ENCODE results near the gene ASMT. TPM values are rescaled to one million over a fixed set of nuclear protein-coding genes. Genes with fewer than 3 reads are reported as not detected.

The ASMT gene
- total and polyA plus RNA-seq, 2 donors (not counting 1 experiment from before 2014, with no cell fraction given), result not detected

DNA sequence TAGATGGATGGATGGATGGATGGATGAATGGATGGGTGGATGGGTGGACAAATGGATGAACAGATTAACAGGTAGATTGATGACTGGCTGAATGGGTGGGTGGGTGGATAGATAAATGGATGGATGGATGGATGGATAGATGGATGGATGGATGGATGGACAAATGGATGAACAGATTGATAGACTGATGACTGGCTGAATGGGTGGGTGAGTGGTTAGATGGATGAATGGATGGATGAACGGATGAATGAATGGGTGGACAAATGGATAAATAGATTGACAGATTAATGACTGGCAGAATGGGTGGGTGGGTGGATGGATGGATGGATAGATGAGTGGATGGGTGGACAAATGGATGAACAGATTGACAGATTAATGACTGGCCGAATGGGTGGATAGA is 37.0 kb upstream of the ASMT start:
- Histone ChIP-seq H3K4me2 (ENCODE audit: extremely low read depth, insufficient read depth, low read length) (no peak overlapping the region), H3K4me3 (replicated peaks in 1 of 4; ENCODE audit: control extremely low read depth in 1 of 4, insufficient read depth in 1 of 4, low read depth in 3 of 4, low read length in 4 of 4) (no peak overlapping the region), H3K27me3 (ENCODE audit: control insufficient read depth, insufficient read depth, low read length) (no peaks in the 10 kb centered on the region), H3K79me2 (ENCODE audit: control insufficient read depth, insufficient read depth, low read length) (no peaks in the 10 kb centered on the region), H3K9me3 (ENCODE audit: control insufficient read depth, insufficient read depth, low read depth, low read length) (no peaks in the 10 kb centered on the region), H4K20me1 (ENCODE audit: control insufficient read depth, extremely low read depth, insufficient read depth, low read length) (no peaks in the 10 kb centered on the region), H3K27ac (ENCODE audit: insufficient read depth, low read length) (no peak overlapping the region), H3K4me1 (ENCODE audit: control insufficient read depth, extremely low read depth, insufficient read depth, low read length) (no peaks in the 10 kb centered on the region), H3K36me3 (ENCODE audit: control insufficient read depth, insufficient read depth, low read length) (no peaks in the 10 kb centered on the region), H2AFZ (ENCODE audit: low read length) (no peak overlapping the region), H3K9ac (ENCODE audit: insufficient read depth, low read length) (no peak overlapping the region)
- TF ChIP-seq CTCF (conservative IDR thresholded peaks at IDR 0.05 in 1 of 2, IDR thresholded peaks at IDR 0.05 in 1 of 2; ENCODE audit: low read depth in 1 of 2, low read length in 2 of 2), result no peak
- no peak for DNase-seq (ENCODE audit: low read depth in 2 of 2)

- Histone ChIP-seq H3K27ac (ENCODE audit: insufficient read depth, low read length) (no peak overlapping the region), H3K9ac (ENCODE audit: insufficient read depth, low read length) (no peak overlapping the region), H3K4me1 (ENCODE audit: control insufficient read depth, extremely low read depth, insufficient read depth, low read length) (no peaks in the 10 kb centered on the region), H3K4me3 (replicated peaks in 1 of 4; ENCODE audit: control extremely low read depth in 1 of 4, insufficient read depth in 1 of 4, low read depth in 3 of 4, low read length in 4 of 4) (no peak overlapping the region), H4K20me1 (ENCODE audit: control insufficient read depth, extremely low read depth, insufficient read depth, low read length) (no peaks in the 10 kb centered on the region), H3K4me2 (ENCODE audit: extremely low read depth, insufficient read depth, low read length) (no peak overlapping the region), H3K27me3 (ENCODE audit: control insufficient read depth, insufficient read depth, low read length) (no peaks in the 10 kb centered on the region), H2AFZ (ENCODE audit: low read length) (no peak overlapping the region), H3K79me2 (ENCODE audit: control insufficient read depth, insufficient read depth, low read length) (no peaks in the 10 kb centered on the region), H3K9me3 (ENCODE audit: control insufficient read depth, insufficient read depth, low read depth, low read length) (no peaks in the 10 kb centered on the region), H3K36me3 (ENCODE audit: control insufficient read depth, insufficient read depth, low read length) (no peaks in the 10 kb centered on the region)
- DNase-seq (ENCODE audit: low read depth in 2 of 2), result no peak
- no peak for TF ChIP-seq CTCF (conservative IDR thresholded peaks at IDR 0.05 in 1 of 2, IDR thresholded peaks at IDR 0.05 in 1 of 2; ENCODE audit: low read depth in 1 of 2, low read length in 2 of 2)
- no peak for TF ChIP-seq EZH2 (IDR thresholded peaks at IDR 0.05; ENCODE audit: low read length, missing control alignments)
Observed at GRCh38 chrX:1578511-1579173, 36.2 kb upstream of the ASMT start.

DNA sequence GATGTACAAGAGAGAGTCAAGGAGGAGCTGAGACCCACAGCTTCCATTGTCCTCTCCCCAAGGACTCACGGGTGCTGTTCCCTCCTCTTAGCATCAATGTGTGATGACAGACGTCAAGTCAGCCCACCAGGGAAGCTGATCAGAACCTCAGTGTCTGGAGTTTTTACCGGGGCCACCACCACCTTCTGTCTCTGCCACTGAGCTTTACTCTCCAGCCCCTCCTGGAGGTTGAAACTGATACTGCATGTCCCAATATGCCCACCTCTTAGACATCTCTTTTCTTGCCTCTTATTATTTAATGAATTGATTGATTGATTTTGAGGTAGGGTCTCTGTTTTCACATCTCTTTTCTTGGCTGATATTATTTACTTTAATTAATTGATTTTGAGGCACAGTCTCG is 33.7 kb upstream of the ASMT start:
- no peaks in the 10 kb centered on the region for H3K27me3 ChIP-seq (ENCODE audit: control insufficient read depth, insufficient read depth, low read length)
- no peak overlapping the region for H3K4me2 ChIP-seq (ENCODE audit: extremely low read depth, insufficient read depth, low read length)
- H3K4me3 ChIP-seq (replicated peaks in 1 of 4; ENCODE audit: control extremely low read depth in 1 of 4, insufficient read depth in 1 of 4, low read depth in 3 of 4, low read length in 4 of 4), result no peak overlapping the region
- H3K9ac ChIP-seq (ENCODE audit: insufficient read depth, low read length), result no peak overlapping the region
- DNase-seq (ENCODE audit: low read depth in 2 of 2), result no peak
- no peaks in the 10 kb centered on the region for H3K36me3 ChIP-seq (ENCODE audit: control insufficient read depth, insufficient read depth, low read length)
- H2AFZ ChIP-seq (ENCODE audit: low read length), result no peak overlapping the region
- H4K20me1 ChIP-seq (ENCODE audit: control insufficient read depth, extremely low read depth, insufficient read depth, low read length), result no peaks in the 10 kb centered on the region
- H3K79me2 ChIP-seq (ENCODE audit: control insufficient read depth, insufficient read depth, low read length), result no peaks in the 10 kb centered on the region
- H3K4me1 ChIP-seq (ENCODE audit: control insufficient read depth, extremely low read depth, insufficient read depth, low read length), result no peaks in the 10 kb centered on the region
- H3K9me3 ChIP-seq (ENCODE audit: control insufficient read depth, insufficient read depth, low read depth, low read length), result no peaks in the 10 kb centered on the region
- H3K27ac ChIP-seq (ENCODE audit: insufficient read depth, low read length), result no peak overlapping the region
- no peak for TF ChIP-seq EZH2 (IDR thresholded peaks at IDR 0.05; ENCODE audit: low read length, missing control alignments)
- peak; percentile 28 to 47 for TF ChIP-seq CTCF (conservative IDR thresholded peaks at IDR 0.05 in 1 of 2, IDR thresholded peaks at IDR 0.05 in 1 of 2; ENCODE audit: low read depth in 1 of 2, low read length in 2 of 2)

All from fibroblast of lung (primary cell).